EL (cell line): Measurements from ENCODE around the gene MCF2L.
"Not testable (repeated sequence)": the region's sequence is repeated elsewhere in the genome, so short reads cannot be mapped to it uniquely, and the experiment has no call there.

ENCODE experiments used
- DNase-seq: peaks from one replicate; pipeline ENCODE4 v3.0.0-alpha.2; 2016

The MCF2L gene

DNA sequence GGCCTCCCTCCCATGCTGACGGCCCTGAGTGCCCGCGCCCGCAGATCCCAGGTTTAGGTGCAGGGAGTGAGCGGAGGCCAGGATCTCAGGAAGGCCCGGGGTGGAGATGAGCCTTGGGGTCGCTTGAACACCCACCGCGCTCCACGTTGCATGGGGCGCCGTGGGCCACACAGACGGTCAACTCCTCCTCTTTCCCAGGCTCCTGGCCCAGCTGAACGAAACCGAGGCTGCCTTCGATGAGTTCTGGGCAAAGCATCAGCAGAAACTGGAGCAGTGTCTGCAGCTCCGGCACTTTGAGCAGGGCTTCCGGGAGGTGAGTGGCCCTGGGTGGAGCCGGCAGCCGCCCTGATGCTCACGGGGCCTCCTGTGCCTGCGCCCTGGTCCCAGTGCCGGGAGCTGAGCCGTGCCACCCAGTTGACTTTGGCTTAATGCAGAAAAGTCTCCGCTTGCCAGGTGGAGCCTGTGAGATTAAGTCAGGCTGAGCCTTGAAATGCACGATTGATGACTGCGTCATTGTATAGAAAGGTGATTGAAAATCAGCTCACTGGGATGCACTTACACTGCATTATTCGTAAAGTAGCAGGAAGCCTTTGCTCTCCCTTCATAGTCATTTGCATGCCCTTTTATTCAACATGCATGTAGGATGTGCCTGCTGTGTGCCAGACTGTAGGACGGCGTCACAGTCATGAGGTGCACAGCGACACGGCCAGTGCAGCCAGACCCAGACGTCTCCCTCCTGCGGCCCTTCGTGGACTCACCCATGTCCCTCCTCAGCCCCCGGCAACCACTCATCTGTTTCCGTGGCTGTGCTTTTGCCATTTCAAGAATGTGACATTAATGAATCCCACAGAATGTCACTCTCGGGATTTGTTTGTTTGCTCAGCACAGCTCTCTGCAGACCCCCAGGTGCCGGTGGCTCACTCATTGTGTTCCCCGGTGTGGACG, 101.1 kb downstream of the MCF2L start:
- DNase-seq, result no peak

GRCh38 chr13:113070855-113071254, 101.8 kb downstream of the MCF2L start:
- no peak for DNase-seq

DNA sequence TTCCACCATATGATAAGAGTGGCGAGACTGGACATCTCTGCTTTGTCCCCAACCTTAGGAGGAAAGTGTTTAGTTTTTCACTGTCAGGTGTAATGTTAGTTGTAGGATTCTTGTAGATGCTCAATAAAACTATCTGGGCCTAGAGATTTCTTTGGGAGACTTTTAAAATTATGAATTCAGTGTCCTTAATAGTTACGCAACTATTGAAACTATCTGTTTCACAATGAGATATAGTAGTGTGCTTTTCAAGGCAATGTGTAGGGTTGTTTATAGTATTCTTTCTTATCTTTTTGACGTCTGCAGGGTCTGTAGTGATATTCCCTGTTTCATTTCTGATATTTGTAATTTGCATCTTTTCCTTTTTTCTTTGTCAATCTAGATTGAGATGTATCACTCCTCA, 103.4 kb downstream of the MCF2L start:
- no peak for DNase-seq

DNA sequence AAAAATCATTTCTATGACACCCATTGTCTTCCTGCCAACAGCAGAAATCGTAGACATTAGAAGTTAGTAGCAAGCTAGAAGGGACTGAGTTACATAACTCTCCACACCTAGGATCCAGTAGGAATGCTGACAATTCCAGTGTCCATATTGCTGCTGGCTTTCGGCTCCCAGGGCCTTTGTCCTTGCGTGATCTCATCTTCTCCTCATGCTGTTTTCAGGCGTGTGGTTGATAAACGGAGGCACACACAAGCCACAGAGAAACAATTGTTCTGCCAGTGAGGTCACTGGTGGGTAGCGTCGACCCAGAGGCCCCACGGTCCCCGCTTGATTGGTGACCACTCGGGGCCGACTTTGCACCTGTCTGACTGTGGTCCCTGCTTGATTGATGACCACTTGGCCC, 104.9 kb downstream of the MCF2L start:
- no peak for DNase-seq

DNA sequence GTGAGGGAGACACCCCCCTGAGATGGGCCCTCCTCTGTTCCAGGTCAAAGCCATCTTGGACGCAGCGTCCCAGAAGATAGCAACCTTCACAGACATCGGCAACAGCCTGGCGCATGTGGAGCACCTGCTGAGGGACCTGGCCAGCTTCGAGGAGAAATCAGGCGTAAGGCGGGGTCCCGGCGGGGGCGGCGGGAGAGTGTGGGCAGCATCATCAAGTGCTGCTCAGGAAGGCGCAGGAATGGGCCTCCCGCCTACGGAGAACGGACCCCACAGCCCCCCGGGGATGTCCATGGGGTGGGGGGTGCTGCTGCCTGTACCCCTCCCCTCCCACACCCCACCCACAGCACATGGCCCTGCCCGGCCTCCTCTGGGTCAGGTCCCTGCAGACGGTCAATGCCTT, 105.4 kb downstream of the MCF2L start:
- no peak for DNase-seq

- no peak for DNase-seq
These were observed 105.9 kb downstream of the MCF2L start for GRCh38 chr13:113074876-113075275.

GRCh38 chr13:113075711-113076110, 106.7 kb downstream of the MCF2L start:
- DNase-seq, result no peak

DNA sequence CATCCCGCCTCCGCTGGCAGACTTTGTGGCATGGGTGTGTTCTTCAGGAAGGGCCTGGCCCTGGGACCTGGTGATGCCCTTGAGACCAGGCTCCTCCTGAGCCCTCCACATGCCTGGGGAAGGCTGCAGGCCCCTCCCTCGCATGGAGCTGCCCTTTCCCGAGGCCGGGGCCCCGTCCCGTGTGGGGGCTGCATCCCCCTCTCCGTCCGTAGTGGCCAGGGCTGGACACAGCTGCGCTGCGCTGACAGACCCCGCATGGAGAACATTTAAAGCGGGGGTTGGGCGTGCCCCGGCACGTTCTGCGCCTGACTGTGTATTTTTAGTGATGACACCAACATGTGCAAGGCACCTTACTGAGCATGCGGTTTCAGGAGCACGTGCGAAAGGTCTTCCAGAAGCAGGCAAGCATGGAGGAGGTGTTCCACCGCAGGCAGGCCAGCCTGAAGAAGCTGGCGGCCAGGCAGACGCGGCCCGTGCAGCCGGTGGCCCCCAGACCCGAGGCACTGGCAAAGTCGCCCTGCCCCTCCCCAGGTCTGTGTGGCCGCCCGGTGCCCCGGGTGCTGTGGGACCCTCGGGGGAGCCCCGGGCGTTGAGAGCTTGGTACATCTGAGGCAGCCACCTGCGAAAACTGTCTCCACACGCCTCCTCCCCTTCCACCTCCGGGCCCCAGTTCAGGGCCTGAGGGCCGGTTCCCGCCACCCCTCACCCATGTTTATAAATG, 107.8 kb downstream of the MCF2L start:
- DNase-seq, result no peak

GRCh38 chr13:113077566-113077952, 108.5 kb downstream of the MCF2L start:
- DNase-seq, result no peak

- DNase-seq, result no peak
These were observed 109.2 kb downstream of the MCF2L start for GRCh38 chr13:113077953-113078901.

DNA sequence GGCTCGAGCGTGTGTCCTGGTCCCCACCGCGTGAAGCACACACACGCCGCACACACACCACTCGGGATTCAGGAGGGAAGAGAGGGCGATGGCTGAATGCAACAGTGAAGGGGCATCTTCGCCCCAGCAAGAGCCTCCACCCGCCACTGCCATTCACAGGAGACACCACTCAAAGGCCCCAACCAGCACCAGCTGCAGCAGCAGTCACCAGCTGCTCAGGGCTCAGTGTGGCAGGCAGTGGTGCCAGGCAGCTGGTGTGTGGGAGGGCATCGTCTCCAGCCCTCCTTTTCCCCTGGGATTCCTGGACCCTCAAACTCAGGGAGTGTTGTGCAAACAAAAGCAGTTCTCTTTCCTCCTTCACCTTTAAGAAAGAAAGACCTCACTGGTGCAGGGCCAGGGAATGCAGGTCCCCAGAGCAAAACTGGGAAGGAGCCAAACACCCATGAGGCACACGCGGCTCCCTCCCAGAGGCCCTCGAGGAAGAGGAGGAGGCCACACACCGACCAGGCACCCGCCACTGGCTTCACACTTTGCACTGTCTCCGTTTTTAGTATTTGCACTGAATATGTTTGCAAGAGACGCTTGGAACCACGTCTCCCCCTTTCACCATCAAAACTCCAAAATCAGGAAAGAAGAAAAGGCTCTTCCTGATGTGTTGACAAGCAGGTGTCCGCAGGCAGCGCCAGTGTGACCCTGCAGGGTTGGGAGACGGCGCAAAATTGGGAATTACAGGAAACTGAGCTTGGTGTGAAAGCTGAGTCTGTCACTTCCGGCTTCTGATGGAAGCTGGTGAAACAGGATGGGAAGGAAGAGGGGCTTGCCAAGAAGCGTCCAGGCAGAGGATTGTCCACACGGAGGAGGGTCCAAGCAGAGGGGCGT, 110.1 kb downstream of the MCF2L start:
- no peak for DNase-seq

DNA sequence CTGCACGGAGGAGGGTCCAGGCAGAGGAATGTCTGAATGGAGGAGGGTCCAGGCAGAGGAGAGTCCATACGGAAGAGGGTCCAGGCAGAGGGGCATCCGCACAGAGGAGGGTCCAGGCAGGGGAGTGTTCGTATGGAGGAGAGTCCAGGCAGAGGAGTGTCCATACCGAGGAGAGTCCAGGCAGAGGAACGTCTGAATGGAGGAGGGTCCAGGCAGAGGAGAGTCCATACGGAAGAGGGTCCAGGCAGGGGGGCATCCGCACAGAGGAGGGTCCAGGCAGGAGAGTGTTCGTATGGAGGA, 110.7 kb downstream of the MCF2L start:
- not testable (repeated sequence) for DNase-seq

- DNase-seq, result no peak
These were observed 111.4 kb downstream of the MCF2L start for GRCh38 chr13:113080361-113080831.

- no peak for DNase-seq
These were observed 112.0 kb downstream of the MCF2L start for GRCh38 chr13:113080901-113081521.

GRCh38 chr13:113082198-113083021, 113.4 kb downstream of the MCF2L start:
- DNase-seq, result no peak

- DNase-seq, result no peak
These were observed 114.0 kb downstream of the MCF2L start for GRCh38 chr13:113083022-113083373.

GRCh38 chr13:113083402-113084061, 114.5 kb downstream of the MCF2L start:
- DNase-seq, result no peak

GRCh38 chr13:113084094-113084942, 115.3 kb downstream of the MCF2L start:
- DNase-seq, result no peak

DNA sequence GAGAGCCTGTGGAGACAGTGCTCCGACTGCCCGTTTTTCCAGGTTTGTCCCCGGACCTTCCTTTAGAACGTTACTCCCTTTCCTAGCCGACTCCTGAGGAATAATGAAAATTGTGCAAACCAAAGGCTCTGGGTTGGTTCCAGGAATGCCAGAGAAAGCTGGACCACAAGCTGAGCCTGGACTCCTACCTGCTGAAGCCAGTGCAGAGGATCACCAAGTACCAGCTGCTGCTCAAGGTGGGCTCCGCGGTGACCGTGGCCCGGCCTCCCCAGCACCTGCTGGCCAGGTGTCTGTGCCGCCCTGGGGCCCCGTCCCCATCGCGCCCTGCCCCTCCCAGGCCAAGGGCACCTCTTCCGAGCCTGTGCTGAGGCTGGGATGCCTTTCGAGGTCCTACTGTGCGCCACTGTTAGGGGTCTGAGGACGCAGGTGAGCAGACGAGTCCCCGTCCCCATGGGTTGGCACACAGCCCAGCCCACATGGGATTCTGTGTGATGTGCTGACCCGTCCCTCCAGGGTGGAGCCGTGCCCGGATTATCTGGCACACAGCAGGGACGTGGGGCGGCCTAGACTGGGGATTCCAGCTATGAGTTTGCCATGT, 116.0 kb downstream of the MCF2L start:
- no peak for DNase-seq
